ENCODE measurements around the gene TXNL1. TPM values are rescaled to one million over a fixed set of nuclear protein-coding genes. Genes with fewer than 3 reads are reported as not detected.
A peak's percentile ranks its signal among the peaks of the same experiment; 100 is the strongest.
"Not testable (repeated sequence)": the region's sequence is repeated elsewhere in the genome, so short reads cannot be mapped to it uniquely, and the experiment has no call there.

TXNL1 gene
- total RNA-seq, 2 donors from 2014 or later = 47.1 to 52.8 TPM

DNA sequence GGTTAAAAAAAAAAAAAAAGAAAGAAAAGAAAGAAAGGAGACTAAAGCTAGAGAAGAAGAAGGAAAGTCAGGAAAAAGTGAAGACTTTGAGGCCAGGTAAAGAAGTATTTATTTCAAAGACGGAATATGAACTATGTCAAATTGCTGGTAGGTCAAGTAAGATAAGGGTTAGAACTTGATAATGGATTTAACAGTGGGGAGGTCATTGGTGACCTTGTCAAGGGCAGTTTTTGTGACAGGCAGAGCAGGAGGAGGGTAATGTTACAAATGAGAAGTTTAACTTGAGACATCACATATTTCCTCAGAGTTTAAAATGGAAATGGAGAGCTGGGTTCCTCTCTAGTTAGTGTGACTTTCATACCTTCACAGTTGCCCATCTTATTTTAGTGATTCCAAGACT lies 22.3 kb upstream of the TXNL1 start:
- no peak overlapping the region for H3K4me3 ChIP-seq
- no peaks in the 10 kb centered on the region for H3K4me1 ChIP-seq (ENCODE audit: control insufficient read depth in 1 of 2, low read depth in 2 of 2)
- H3K27ac ChIP-seq = no peak overlapping the region
- TF ChIP-seq, protein P1, sequence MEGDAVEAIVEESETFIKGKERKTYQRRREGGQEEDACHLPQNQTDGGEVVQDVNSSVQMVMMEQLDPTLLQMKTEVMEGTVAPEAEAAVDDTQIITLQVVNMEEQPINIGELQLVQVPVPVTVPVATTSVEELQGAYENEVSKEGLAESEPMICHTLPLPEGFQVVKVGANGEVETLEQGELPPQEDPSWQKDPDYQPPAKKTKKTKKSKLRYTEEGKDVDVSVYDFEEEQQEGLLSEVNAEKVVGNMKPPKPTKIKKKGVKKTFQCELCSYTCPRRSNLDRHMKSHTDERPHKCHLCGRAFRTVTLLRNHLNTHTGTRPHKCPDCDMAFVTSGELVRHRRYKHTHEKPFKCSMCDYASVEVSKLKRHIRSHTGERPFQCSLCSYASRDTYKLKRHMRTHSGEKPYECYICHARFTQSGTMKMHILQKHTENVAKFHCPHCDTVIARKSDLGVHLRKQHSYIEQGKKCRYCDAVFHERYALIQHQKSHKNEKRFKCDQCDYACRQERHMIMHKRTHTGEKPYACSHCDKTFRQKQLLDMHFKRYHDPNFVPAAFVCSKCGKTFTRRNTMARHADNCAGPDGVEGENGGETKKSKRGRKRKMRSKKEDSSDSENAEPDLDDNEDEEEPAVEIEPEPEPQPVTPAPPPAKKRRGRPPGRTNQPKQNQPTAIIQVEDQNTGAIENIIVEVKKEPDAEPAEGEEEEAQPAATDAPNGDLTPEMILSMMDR (IDR thresholded peaks at IDR 0.05) = no peak
- H3K36me3 ChIP-seq = no peaks in the 10 kb centered on the region
- DNase-seq (ENCODE audit: low spot score) (no peak), ATAC-seq (ENCODE audit: insufficient number of reproducible peaks, low FRiP score, low read depth) (no peak)
- H3K9me3 ChIP-seq = no peaks in the 10 kb centered on the region
- H3K27me3 ChIP-seq (replicated peaks; ENCODE audit: insufficient read depth) = no peaks in the 10 kb centered on the region

DNA sequence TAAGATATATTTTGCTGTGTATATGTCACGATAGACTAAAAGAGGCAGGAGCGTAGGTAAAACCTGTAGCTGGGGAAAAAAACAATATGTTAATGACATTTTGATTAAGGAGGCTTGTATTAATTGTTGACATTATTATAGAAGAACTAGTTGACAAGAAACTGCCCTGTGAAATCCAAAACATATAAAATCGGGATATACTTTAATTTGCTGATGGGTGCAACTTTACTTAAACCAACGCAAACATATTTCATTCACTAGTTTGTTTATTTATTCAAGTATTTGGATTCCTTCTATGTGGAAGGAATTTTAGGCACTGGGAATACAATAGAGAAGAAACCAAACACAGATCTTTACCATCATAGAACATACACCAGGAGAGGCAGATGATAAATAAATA lies 20.7 kb upstream of the TXNL1 start:
- DNase-seq (ENCODE audit: low spot score) = no peak
- Histone ChIP-seq H3K36me3 (no peaks in the 10 kb centered on the region), H3K9me3 (no peaks in the 10 kb centered on the region), H3K27ac (no peak overlapping the region), H3K4me1 (ENCODE audit: control insufficient read depth in 1 of 2, low read depth in 2 of 2) (no peaks in the 10 kb centered on the region), H3K4me3 (no peak overlapping the region), H3K27me3 (replicated peaks; ENCODE audit: insufficient read depth) (no peaks in the 10 kb centered on the region)
- no peak for ATAC-seq (ENCODE audit: insufficient number of reproducible peaks, low FRiP score, low read depth)
- TF ChIP-seq, protein P1 (IDR thresholded peaks at IDR 0.05) = no peak

DNA sequence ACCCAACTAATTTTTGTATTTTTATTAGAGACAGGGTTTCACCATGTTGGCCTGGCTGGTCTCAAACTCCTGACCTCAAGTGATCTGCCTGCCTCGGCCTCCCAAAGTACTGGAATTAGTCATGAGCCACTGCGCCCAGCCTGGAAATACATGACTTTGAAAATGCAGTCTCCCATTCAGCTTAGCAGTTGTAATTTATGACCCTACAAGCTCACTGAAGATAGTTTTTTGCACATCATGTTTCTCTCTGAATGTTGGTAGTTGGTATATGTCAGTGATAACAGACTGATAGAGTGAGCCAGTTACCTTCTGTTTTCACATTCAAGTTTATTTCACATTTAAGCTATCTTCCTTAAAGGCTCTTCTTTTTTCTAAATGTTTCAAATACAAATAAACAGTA lies 19.9 kb upstream of the TXNL1 start:
- no peak for ATAC-seq (ENCODE audit: insufficient number of reproducible peaks, low FRiP score, low read depth)
- no peaks in the 10 kb centered on the region for H3K36me3 ChIP-seq
- no peak for DNase-seq (ENCODE audit: low spot score)

DNA sequence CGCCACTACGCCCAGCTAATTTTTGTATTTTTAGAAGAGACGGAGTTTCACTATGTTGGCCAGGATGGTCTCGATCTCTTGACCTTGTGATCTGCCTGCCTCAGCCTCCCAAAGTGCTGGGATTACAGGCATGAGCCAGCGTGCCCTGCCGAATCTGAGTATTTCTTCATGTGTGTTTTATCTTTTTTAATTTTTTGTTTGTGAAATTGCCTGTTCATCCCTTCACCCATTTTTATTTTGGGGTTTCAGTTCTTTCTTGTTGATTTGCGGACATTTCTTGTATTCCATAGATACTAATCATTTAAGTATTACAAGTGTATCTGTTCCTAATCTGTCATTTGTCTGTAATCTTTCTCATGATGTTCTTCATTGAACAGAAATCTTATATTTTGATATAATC lies 15.9 kb upstream of the TXNL1 start:
- not testable (repeated sequence) for H3K27me3 ChIP-seq (replicated peaks; ENCODE audit: insufficient read depth); H3K27ac ChIP-seq; H3K9me3 ChIP-seq; ATAC-seq (ENCODE audit: insufficient number of reproducible peaks, low FRiP score, low read depth); H3K4me3 ChIP-seq; DNase-seq (ENCODE audit: low spot score); H3K36me3 ChIP-seq
- peaks cover 5 to 13% of the 10 kb centered on the region in 2 donors for H3K4me1 ChIP-seq (ENCODE audit: control insufficient read depth in 1 of 2, low read depth in 2 of 2)

More for the DNA sequence above, 19.9 kb upstream of the TXNL1 start:
- Histone ChIP-seq H3K27me3 (replicated peaks; ENCODE audit: insufficient read depth) (no peaks in the 10 kb centered on the region), H3K4me1 (ENCODE audit: control insufficient read depth in 1 of 2, low read depth in 2 of 2) (no peaks in the 10 kb centered on the region), H3K4me3 (no peak overlapping the region), H3K9me3 (no peaks in the 10 kb centered on the region), H3K27ac (no peak overlapping the region)
- TF ChIP-seq, protein P1 (IDR thresholded peaks at IDR 0.05) = no peak

DNA sequence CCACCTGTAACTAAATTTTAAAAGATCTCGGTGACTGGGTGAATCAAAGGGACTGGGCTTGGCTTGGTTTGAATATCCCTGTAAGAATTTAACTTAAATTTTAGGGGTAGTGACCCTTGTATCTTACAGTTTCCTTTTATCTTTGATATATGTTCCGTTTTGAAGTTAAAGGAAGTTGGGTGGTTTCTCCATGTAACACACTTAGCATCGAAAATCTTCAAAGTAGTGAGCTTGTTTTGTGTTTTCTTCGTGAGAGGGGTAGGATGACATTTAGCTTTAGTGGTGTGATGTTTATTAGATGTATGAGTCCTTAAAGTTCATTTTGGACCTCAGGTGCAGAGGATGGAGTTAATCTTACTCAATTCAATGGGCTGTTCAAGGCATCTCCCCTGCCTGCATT lies 14.4 kb upstream of the TXNL1 start:
- TF ChIP-seq, protein P1 (IDR thresholded peaks at IDR 0.05) = no peak
- Histone ChIP-seq H3K4me1 (ENCODE audit: control insufficient read depth in 1 of 2, low read depth in 2 of 2) (peaks cover 5 to 13% of the 10 kb centered on the region in 2 donors), H3K9me3 (no peaks in the 10 kb centered on the region), H3K36me3 (no peaks in the 10 kb centered on the region), H3K4me3 (no peak overlapping the region), H3K27me3 (replicated peaks; ENCODE audit: insufficient read depth) (no peaks in the 10 kb centered on the region), H3K27ac (no peak overlapping the region)
- ATAC-seq (ENCODE audit: insufficient number of reproducible peaks, low FRiP score, low read depth) (no peak), DNase-seq (ENCODE audit: low spot score) (no peak)

DNA sequence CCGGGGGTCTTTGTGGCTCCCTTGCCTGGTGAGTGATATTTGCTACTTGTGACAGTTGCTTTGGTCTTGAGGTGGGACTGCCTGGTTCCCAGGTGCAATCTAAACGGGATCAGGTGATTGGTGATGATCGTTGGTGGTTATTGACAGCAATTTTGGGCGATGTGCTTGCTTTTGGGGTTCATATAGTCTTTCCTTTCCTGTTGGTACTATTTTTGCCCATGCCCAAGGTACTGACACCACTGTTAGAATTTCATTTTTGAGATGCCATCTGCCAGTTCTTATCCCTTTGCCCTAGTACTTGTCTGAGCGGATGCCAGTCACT lies 13.3 kb upstream of the TXNL1 start:
- H3K27me3 ChIP-seq (replicated peaks; ENCODE audit: insufficient read depth) = no peaks in the 10 kb centered on the region
- no peaks in the 10 kb centered on the region for H3K9me3 ChIP-seq
- H3K27ac ChIP-seq = peak overlapping the region; percentile 82 to 90
- ATAC-seq (ENCODE audit: insufficient number of reproducible peaks, low FRiP score, low read depth) (no peak), DNase-seq (ENCODE audit: low spot score) (no peak)
- H3K4me3 ChIP-seq = peak overlapping the region; percentile 96
- TF ChIP-seq, protein P1 (IDR thresholded peaks at IDR 0.05) = no peak
- H3K36me3 ChIP-seq = no peaks in the 10 kb centered on the region
- peaks cover 5 to 13% of the 10 kb centered on the region in 2 donors for H3K4me1 ChIP-seq (ENCODE audit: control insufficient read depth in 1 of 2, low read depth in 2 of 2)

Measured in thoracic aorta (tissue), 2 donors.